HG02610 (cell line): ENCODE data around the gene ABT1.
A peak's percentile ranks its signal among the peaks of the same experiment; 100 is the strongest.

ENCODE experiments used
- ATAC-seq: cut with Tn5 transposase; IDR thresholded peaks from one replicate; pipeline ENCODE4 v1.9.1; 2021; ENCODE audit warnings: mild to moderate bottlenecking, moderate library complexity; ENCODE audit not compliant: unreplicated experiment

ABT1 gene

DNA sequence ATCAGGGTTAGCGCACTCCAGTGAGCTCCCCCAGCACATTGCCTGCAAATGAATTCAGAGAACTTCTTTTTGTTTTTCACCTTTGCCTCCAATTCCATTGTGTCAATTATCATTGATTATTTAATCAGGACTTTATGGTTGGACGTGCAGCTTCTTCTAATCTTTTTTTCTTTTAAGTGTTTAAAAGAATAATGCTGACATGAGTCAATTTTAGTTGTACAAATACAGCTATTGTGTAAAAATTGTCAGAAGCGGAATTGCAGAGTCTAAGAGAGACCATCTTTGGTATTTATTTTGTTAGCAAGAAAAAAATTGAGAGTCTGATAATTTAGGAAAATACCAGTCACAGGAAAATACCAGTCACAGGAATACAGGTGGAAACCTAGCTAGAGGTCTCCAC is 5.5 kb downstream of the ABT1 start:
- ATAC-seq: no peak

DNA sequence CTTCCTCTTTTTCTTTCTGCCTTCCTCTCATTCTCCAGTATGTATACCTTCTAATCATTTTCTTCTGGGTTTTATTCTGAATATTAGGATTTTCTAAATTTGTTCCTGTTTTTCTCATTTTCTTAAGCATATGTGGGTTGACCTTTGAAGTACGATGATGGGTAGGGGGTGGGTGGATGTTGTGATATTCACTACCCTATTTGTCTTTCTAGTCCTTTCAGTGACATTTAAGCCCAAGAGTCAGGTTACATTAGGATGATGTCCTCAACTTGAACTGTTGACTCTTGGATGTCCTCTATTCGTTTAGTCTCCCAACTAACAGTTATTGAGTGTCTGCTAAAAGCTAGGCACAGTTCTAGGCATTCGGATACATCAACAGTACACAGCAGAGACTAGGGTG is 7.3 kb downstream of the ABT1 start:
- ATAC-seq: no peak

DNA sequence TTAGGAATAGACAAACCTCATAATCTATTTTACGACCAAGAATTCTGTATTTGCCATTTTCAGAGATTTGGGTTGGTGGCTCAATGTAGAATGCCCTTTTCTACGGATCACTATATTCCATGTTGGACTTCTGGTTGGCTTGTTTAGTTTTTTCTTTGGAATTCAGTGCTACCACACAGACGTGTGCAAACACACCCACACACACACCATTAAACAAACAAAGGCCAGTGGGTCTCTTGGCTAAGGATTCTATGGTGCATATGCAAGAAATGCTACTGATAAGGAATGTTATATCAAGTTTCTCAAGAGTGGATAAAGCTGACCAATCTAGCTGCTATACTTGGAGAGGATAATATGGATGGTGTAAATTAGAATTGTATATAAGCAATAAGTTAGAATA is 8.0 kb downstream of the ABT1 start:
- ATAC-seq: no peak

DNA sequence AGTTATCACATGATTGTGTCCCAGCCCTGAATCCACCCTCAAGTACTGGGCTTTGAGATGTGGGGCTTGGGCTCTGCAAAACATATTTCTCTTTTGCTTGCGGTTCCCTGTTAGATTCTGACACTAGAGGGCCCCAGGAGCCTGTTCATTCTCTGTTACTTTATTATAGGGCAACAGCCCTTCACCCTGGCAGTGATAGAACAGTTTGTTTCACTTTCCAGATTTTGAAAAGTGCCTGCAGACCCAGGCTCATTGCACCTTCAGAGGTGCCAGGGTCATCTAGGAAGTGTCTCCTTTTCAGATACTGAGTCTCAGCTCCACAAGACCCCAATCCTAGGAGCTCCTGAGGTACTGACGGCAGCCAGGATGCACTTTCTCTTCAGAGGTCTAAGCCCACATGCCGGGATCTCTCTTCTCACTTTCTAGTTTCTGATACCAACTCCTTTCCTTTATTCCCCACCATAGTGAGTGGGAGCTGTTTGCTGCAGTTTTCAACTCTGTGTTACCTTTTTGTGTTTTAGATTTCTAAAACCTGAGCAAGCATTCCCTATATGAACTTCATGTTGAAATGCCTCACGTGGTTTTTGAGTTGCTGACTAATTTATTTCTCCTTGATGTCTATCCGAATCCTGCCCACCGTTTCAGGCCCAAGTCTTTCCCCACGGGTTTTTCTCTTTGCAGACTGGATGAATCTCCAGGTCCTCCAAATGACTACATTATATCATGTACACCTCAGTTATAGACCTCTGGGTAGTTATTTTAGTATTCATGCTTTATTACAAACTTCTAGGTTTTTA is 10.9 kb downstream of the ABT1 start:
- ATAC-seq: peak; percentile 82

DNA sequence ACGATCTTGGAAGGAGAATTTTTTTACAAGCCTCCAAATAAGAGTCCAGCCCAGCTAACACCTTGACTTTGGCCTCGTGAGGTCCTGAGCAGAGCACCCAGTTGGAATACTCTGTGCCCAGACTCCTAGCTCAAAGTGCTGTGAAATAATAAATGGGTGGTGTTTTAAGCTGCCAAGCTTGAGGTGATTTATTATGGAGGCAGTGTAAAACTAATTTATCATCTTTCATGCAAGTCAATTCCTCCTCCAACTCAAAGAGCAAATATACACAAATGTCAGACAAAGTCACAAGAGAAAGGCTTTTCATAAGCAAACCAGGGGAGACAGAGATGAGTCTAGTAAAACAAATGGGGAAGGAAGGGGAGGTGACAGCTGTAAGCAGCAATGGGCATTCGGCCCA is 12.7 kb downstream of the ABT1 start:
- ATAC-seq: no peak

DNA sequence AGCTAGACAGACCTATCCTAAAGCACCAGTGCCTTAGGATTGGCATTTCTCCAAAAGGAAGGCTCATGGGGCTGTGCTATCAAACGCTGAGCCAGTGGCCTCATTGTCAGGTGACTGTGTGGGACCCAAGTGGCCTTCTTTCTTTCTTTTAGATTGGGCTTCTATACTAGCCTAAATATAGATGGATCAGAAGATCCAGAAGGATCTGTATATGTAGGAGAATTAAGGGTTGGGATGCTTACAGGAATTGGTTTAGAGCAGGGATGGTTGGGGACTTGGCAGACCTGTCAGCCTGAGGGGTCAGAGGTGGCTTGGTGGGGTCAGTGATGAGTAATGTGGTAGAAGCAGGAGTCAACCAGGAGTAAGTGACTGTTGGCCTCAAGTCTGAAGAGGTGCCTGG is 14.8 kb downstream of the ABT1 start:
- ATAC-seq: no peak

DNA sequence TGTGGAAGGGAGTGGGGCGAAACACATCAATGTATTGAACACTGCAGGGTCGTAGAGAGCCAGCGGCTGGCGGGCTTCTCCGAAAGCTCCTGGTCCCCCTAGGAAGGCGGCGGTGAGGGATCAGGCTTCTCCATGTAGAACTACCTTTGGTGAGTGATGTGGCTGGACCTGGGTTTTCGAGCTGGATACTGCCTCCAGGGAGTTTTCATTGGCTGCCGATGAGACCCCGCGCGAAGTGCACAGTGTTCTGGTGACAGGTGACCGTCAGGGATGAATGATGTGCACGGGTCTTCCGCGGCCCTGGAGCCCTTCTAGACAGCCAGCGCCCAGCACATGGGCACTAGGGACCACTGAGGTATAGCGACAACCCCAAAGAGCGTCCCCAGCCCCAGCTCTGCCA is 16.4 kb downstream of the ABT1 start:
- ATAC-seq: no peak

DNA sequence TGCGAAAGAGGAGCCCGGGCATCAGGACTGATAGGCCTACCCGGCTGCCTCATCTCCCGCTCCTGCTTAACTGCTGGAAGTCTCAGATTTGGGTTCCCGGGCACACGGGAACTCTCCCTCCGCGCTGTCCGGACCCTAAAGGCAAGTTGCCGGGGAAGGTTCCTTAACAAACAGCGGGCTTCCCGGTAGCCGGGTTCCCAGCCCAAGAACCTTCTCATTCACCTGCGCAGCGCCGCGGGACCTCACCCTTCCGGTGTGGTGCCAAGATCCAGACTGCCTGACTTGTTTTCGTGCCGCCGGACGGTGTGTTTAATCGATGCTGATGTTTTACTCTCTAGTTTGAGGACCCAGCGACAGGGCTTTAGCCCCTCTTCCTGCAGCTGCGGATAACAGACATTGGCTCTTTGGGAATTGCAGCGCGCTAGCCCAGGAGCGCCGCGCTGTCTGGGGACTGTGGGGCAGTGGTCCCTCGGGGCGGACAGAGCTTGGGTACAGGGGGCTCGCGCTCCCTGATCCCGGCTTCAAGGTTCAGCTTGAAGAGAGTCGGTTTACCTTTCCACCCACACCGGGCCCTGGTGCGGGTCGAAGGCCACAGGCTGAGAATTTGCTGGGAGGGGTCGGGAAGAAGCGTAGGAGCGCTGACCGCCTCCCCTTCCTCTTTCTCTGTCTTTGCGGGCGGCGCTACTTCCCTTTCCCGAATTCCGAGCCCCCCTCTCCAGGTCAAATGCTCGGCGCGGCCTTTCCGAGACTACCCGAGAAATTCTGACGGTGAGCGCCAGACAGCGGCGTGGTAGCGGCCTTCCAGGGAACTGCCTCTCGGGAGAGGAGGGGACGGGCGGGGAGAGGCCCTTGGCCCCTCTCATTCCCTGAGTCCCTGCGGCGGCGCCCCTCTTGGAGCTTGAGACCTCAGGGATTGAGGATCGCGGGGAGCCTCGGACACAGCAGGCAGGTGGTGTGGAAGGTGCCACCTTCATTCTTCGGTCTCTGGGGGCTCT is 17.2 kb downstream of the ABT1 start:
- ATAC-seq: no peak

DNA sequence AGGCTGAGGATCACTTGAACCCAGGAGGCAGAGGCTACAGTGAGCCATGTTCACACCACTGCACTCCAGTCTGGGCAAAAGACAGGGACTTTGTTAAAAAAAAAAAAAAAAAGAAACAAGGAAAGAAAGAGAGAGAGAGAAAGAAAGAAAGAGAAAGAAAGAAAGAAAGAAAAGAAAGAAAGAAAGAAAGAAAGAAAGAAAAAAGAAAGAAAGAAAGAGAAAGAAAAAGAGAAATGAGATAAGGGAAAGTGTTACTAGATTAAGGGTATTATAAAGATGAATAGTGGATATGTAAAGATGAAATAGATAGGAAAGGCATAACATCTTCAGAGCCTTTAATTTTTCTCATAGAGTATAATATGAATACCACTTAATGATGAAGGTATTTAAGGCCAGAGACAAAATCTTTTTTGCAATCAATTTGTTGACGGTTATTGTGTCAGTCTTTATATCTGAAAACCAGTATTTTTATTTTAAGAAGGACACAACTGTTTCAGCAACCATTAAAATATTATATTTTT is 26.6 kb downstream of the ABT1 start:
- no peak for ATAC-seq

DNA sequence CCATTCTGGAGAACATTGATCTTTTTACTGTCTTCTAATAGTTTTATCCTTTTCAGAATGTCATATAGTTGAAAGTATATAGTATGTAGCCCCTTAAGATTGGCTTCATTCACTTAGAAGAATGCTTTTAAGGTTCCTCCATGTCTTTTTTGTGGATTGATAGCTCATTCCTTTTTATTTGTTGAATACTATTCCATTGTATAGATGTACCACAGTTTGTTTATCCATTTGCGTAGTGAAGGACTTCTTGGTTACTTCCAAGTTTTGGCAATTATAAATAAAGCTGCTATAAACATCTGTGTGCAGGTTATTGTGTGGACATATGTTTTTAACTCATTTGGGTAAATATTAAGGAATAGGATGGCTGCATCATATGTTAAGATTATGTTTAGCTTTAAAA is 27.8 kb downstream of the ABT1 start:
- ATAC-seq: no peak

DNA sequence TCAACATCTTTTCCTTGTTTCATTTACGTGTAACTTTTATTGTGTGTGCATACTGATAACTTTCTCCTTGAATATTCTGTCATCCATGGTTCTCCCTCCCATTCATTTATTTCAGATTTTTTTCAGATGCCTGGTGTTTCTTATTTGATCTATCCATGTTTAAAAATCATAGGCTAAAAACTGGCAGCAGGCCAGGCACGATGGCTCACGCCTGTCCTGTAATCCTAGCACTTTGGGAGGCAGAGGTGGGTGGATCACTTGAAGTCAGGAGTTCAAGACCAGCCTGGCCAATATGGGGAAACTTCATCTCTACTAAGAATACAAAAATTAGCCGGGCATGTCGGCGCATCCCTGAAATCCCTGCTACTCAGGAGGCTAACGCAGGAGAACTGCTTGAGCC is 31.1 kb downstream of the ABT1 start:
- no peak for ATAC-seq

DNA sequence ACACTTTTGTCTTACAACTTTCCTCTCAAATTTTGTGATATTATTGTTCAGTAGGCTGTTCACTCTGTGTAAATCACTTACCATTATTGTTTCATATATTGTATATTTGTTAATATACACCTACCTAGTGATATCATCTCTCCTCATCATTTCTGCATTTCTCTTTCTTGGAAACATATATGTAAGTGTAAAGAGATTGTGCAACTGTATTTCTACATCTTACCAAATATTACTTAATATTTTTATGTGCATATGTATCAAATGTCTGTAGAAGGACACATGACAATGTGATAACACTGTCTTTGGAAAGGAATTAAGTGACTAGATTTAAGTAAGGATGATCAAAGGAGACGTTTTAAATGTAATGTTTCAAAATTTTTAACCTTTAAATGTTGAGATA is 32.6 kb downstream of the ABT1 start:
- ATAC-seq: no peak

DNA sequence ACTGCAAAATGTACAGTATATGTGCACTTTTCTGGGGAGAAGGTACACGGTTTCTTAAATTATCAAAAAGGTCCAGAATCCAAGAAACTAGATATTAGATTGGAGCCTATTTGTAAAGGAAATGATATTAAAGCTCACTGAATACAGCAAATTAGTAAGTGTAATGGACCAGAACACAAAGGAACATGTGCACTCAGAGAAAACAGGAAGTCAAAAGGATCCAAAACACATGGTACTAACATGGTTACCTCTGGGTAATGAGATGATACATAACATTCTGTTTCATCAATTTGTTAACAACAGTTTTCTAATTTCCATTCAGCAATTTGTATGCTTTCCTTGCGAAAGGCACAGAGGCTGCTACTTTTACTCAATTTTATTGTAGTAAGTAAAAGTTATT is 44.1 kb downstream of the ABT1 start:
- ATAC-seq: no peak

DNA sequence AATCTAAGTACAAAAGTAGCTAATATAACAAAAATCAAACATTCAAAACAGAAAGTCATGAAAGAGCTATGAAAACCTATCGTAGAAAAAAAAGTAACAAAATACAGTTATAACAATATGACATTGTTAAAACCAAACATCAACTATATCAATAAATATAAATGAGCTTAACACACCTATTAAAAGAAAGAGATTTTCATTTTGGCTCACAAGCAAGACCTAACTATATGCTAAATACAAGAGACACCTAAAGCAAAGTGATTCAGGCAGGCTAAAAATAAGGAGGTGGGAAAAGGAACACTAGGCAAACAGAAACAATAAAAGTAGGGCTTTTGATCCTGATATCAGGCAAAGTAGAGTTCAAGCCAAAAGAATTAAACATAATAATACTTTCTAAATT is 49.3 kb downstream of the ABT1 start:
- no peak for ATAC-seq
